HuH-7.5 (cell line): ENCODE data around the gene CTSV.
"Not testable (repeated sequence)": the region's sequence is repeated elsewhere in the genome, so short reads cannot be mapped to it uniquely, and the experiment has no call there.

Experiments
- DNase-seq: peaks from one replicate; pipeline ENCODE4 v3.0.0; 2011; ENCODE audit warnings: low spot score

The CTSV gene

DNA sequence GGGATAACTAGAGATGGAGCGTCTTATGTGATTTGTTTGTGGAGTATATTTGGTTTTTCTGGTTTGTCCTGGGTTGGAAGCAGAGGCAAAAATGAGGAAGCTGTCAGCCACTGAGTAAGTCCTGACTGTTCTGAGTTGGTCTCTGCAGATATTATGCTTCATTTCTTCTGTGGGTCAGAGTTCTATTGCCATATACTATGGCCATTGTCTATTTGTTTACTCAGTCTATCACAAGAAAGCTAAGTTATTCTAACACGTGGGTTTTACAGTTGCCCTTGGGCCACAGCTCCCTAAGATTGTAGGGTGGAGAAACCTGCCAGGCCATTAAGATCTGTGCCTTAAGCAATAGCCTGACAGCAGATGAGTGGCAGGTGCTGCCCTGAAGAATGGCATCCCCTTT is 3.0 kb upstream of the CTSV start:
- no peak for DNase-seq

GRCh38 chr9:97039514-97039860 is 545 bp upstream of the CTSV start:
- DNase-seq: peak; percentile 74

DNA sequence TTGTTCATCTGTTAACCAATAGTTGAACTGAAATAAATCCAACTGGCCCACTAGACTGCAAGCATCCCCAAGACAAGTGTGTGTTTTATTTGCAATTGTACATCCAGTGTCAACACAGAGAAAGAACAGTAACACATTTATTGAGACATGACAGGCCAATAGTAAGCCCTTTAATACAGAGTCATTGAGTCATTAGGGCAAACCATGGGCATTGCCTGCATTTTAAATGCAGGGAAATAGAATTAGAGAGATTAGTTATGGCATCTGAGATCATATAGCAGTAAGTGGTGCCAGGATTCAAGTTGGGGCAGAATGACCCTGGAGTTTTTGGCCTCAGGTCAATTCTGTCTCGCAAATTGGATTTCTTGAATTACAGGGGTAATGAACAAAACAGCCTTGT is 15.4 kb downstream of the CTSV start:
- DNase-seq: not testable (repeated sequence)

DNA sequence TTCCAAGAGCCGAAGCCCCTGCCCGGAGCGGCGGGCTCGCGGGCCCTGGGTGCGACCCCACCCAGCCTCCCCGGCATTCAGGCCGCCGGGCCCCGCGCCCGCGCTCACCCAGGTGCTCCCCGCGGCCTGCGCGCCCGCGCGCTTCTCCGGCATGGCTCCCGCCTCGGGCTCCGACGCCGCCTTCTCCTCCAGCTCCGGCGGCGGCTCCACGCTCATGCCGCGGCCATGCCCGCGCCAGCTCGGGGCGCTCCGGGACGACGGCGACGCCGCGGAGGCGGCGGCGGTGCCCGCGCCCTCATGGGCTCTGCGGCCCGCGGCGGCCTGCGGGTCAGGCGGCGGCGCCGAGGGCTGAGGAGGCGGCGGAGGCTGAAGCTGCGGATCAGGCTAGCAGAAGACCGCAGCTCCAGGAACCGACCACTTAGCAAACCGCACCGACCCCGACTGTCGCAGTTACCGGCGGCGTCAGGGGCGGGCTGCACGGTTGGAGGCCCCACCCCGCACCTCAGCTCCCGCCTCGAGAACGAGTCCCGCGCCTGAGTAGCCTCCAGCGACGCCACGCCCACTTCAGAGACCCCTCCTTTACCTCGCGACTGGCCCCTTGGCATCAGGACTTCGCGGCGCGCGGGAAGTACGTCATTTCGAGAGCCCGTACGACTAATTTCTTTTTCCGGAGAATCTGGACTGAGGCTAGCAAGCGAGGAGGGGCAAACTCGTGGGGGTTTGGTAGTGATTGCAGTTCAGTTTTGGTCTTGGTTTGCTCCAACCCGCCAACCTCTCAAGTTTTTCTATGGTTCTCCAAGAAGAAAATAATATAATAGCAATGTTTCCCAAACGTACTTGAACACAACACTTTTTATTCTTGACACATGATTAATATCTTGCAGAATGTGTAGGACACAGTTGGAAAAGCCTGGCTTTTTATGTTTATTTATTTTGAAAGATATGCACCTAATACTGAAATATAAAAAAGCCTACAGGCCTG is 25.5 kb downstream of the CTSV start:
- DNase-seq: peak; percentile 28

DNA sequence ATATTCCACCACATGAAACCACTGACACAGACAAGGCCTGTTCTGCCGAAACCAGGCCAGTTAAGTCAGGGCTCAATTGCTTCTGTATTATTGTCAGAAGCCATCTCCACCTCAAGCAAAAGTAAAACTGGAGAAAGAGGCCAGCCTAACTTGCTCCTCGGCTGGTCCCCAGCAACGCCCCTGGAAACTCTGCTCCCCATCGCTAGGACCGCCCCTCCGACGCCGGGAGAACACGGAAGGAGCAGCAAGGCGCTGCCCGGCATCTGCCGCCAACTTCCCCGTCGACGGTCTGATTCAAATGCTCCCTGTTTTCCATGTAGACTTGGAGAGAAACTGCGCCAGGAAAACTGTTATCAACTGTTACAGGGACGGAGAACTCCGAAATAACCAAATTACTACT is 26.3 kb downstream of the CTSV start:
- not testable (repeated sequence) for DNase-seq

DNA sequence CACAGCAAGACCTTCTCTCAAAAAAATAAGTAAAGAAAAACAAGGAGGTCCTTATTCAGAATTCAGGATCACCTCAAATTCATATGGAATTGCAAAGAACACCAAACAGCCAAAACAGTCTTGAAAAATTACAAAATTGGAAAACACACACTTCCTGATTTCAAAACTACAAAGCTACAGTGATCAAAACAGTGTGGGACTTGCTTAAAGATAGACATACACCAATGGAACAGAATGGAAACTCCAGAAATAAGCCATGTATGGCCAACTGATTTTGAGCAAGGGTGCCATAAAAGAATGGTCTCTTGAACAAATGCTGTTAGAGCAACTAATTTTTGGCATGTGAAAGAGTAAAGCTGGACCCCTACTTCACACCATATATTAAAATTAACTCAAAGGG is 36.7 kb downstream of the CTSV start:
- not testable (repeated sequence) for DNase-seq

DNA sequence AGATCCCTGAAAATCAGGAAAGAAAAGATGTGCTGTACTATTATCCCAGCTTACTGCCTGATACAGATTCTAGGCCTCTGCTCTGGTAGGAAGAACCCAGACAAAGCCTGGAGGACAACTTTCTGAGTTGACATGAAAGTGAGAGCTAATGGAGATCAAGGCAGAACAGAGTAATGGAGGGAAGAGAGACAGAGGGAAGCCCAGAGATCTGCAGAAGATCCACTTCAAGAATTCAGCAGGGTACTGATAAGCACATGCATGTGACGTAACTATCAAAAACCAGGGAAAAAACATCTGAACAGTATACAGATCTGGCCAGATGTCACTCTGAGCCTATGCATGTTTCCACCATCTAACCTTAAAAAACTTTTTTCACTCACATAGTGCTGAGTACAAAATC is 37.6 kb downstream of the CTSV start:
- not testable (repeated sequence) for DNase-seq

GRCh38 chr9:97000139-97000787 is 38.7 kb downstream of the CTSV start:
- DNase-seq: not testable (repeated sequence)

- DNase-seq: not testable (repeated sequence)
Observed at GRCh38 chr9:96999733-97000132, 39.2 kb downstream of the CTSV start.

- DNase-seq: not testable (repeated sequence)
Observed at GRCh38 chr9:96997009-96997701, 41.8 kb downstream of the CTSV start.

DNA sequence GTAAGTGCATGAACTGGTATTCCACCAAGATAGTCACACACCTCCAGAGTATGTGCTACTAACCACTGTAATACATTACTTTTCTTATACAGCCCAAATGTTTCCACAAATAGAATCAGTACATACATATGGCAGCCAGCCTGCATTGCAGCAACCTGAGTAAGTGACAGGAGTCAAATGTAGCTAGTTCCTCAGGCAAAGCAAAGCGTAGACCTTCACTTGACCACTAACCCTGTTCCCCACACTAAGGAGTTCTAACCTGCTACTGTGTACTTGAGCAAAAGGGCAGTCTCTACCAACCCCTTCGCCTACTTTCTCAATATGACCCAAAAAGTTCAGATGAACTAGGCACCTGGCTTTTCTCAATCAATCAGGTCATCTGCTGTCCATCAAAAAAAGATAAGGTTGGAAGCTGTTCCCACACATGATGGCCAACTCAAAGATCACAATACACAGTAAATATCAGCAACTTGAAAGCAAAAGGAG is 44.4 kb downstream of the CTSV start:
- DNase-seq: not testable (repeated sequence)

- DNase-seq: not testable (repeated sequence)
Observed at GRCh38 chr9:96992303-96992702, 46.6 kb downstream of the CTSV start.

- DNase-seq: not testable (repeated sequence)
Observed at GRCh38 chr9:96989747-96990318, 49.1 kb downstream of the CTSV start.

- not testable (repeated sequence) for DNase-seq
Observed at GRCh38 chr9:96984887-96985286, 54.1 kb downstream of the CTSV start.

DNA sequence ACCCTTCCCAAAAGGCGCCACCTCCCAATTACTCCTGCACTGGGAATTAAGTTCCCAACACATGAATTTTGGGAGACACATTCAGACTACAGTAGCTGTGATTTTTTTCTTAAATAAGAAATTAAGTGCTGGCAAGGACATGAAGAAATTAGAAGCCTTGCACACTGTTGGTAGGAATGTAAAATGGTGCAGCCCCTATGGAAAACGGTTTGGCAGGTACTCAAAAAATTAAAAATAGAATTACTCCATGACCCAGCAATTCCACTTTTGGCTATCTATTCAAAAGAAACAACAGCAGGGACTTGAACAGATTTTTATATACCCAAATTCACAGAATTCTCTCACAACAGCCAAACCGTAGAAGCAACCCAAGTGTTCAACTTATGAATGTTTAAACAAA is 54.8 kb downstream of the CTSV start:
- not testable (repeated sequence) for DNase-seq

DNA sequence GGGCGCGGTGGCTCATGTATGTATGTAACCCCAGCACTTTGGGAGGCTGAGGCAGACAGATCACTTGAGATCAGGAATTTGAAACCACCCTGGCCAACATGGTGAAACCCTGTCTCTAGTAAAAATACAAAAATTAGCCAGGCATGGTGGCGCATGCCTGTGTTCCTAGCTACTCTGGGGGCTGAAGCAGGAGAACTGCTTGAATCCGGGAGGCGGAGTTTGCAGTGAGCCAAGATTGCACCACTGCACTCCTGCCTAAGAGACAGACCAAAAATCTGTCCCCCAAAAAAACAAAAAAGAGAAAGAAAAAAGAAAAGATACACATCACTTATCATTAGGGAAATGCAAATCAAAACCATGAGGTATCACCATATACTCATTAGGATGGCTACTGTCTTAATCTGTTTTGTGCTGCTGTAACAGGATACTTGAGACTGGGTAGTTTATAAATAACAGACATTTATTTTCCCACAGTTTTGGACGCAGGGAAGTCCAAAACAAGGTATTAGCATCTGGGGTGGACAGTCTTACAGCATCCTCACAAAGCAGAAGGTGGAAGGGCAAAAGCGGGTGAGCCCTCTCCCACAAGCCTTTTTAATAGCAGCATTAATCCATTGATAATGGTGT is 55.3 kb downstream of the CTSV start:
- not testable (repeated sequence) for DNase-seq
